ENCODE data around the gene RASL11A. TPM values are rescaled to one million over a fixed set of nuclear protein-coding genes. Genes with fewer than 3 reads are reported as not detected.

The RASL11A gene
- total RNA-seq, 1 donor from 2014 or later: 74.9 TPM

DNA sequence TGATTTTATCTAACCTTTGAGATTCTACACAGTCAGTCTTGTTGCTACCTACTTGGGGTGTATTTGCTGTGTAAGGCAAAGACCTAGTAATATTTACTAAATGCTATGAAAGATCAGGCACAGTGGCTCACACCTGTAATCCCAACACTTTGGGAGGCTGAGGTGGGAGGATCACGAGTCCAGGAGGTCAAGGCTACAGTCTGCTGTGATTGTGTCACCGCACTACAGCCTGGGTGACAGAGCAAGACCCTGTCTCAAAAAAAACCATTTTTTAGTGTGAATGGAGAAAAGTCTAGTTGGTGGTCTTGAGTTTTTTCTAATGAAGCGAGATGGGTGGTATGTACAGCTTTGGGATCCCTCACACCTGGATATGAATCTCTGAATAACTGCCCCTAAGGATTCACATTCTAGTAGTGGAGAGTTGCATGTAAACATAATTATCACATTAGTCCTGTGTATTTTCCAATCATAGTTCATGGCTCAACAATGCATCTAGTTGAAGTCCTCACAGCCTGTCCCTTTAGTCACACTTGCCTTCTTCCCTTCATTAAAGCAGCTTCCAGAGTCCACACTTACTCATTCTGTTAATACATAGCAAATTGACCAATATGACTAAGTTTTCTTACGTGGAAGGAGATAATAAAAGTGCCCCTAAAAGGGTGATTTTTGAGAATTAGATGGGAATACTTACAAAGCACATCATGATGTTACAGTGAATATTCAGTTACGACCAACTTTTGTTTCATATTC is 11.8 kb upstream of the RASL11A start:
- DNase-seq (ENCODE audit: extremely low spot score in 2 of 2): peak in 1 of 2 donors; percentile 2
- Histone ChIP-seq H3K9me3 (no peaks in the 10 kb centered on the region), H3K27me3 (no peaks in the 10 kb centered on the region), H3K4me1 (peaks cover 24% of the 10 kb centered on the region), H3K36me3 (peaks cover 0 to 50% of the 10 kb centered on the region in 2 donors), H3K4me3 (no peak overlapping the region), H3K27ac (no peak overlapping the region)
- TF ChIP-seq, protein P1, sequence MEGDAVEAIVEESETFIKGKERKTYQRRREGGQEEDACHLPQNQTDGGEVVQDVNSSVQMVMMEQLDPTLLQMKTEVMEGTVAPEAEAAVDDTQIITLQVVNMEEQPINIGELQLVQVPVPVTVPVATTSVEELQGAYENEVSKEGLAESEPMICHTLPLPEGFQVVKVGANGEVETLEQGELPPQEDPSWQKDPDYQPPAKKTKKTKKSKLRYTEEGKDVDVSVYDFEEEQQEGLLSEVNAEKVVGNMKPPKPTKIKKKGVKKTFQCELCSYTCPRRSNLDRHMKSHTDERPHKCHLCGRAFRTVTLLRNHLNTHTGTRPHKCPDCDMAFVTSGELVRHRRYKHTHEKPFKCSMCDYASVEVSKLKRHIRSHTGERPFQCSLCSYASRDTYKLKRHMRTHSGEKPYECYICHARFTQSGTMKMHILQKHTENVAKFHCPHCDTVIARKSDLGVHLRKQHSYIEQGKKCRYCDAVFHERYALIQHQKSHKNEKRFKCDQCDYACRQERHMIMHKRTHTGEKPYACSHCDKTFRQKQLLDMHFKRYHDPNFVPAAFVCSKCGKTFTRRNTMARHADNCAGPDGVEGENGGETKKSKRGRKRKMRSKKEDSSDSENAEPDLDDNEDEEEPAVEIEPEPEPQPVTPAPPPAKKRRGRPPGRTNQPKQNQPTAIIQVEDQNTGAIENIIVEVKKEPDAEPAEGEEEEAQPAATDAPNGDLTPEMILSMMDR (IDR thresholded peaks at IDR 0.05): no peak
- TF ChIP-seq POLR2A (IDR thresholded peaks at IDR 0.05): no peak
- no peak for TF ChIP-seq POLR2AphosphoS5 (IDR thresholded peaks at IDR 0.05; ENCODE audit: insufficient read depth in 1 of 2, low read depth in 1 of 2)
- intact Hi-C loops (cut with DNase I): no loop called here

DNA sequence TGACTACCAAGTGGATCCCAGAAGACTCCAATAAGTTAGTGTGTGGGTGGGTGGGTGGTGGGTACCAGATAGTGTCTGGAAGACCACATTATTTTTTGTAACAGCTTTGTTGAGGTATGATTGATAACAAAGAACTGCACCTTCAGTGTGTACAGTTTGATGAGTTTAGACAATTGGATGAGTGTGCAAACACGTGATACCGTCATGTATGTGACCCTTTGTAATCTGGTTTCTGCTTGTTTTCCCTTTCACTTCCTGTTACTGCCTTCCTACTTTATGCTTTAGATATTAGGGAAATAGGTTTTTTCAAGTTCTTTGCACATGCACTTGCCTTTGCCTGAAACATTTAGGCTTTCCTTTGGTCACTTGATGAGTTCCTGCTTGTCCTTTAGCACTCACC is 10.8 kb upstream of the RASL11A start:
- intact Hi-C loops (cut with DNase I): no loop called here
- Histone ChIP-seq H3K9me3 (no peaks in the 10 kb centered on the region), H3K36me3 (peaks cover 0 to 42% of the 10 kb centered on the region in 2 donors), H3K4me3 (no peak overlapping the region), H3K27me3 (no peaks in the 10 kb centered on the region), H3K4me1 (peaks cover 18% of the 10 kb centered on the region), H3K27ac (no peak overlapping the region)
- peak in 1 of 2 donors; percentile 64 for DNase-seq (ENCODE audit: extremely low spot score in 2 of 2)
- TF ChIP-seq POLR2A (IDR thresholded peaks at IDR 0.05): no peak
- TF ChIP-seq POLR2AphosphoS5 (IDR thresholded peaks at IDR 0.05; ENCODE audit: insufficient read depth in 1 of 2, low read depth in 1 of 2): no peak
- TF ChIP-seq, protein P1 (IDR thresholded peaks at IDR 0.05): no peak

DNA sequence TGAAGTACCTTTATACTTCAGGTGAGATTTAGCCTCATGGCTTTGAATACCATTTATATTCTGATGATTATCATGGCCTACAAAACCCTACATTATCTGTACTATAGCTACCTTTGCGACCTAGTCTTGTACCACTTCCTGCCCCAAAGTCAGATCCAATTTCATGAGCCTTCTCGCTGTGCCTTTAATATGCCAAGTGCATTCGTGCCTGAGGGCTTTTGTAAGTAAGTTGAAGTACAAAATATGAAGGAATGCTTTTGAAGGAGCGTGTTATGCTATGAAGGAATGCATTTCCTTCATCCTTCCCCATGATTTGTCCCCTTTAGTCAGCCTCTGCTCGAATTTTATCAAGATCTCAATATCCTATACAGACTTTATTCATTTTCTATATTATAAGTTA is 9.2 kb upstream of the RASL11A start:
- no peak overlapping the region for H3K27ac ChIP-seq
- H3K4me1 ChIP-seq: peaks cover 6% of the 10 kb centered on the region
- no peaks in the 10 kb centered on the region for H3K27me3 ChIP-seq
- intact Hi-C loops (cut with DNase I): no loop called here
- DNase-seq (ENCODE audit: extremely low spot score in 2 of 2): no peak
- H3K36me3 ChIP-seq: peaks cover 0 to 28% of the 10 kb centered on the region in 2 donors
- TF ChIP-seq, protein P1 (IDR thresholded peaks at IDR 0.05): no peak
- no peak for TF ChIP-seq POLR2A (IDR thresholded peaks at IDR 0.05)
- TF ChIP-seq POLR2AphosphoS5 (IDR thresholded peaks at IDR 0.05; ENCODE audit: insufficient read depth in 1 of 2, low read depth in 1 of 2): no peak
- H3K4me3 ChIP-seq: no peak overlapping the region
- no peaks in the 10 kb centered on the region for H3K9me3 ChIP-seq

DNA sequence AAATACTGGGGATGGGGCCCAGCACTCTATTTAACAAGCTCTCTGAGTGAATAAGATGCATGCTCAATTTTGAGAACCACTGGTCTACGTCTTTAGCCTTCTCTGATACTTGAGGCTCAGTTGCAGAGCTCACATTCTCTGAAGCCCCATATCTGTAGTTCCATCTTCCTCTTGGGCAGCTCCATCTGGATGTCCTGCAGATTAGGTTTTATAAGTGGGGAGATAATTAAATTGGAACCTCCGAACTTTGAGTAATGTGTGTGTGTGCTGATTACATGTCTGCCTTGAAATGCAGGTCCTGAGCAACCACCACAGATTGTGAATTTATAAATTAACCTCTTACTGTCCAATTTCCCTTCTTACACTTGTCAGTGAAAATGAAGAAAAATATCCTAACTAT is 7.2 kb upstream of the RASL11A start:
- H3K4me1 ChIP-seq: peaks cover 6% of the 10 kb centered on the region
- no peaks in the 10 kb centered on the region for H3K9me3 ChIP-seq
- H3K27me3 ChIP-seq: no peaks in the 10 kb centered on the region
- H3K4me3 ChIP-seq: no peak overlapping the region
- H3K27ac ChIP-seq: no peak overlapping the region
- peaks cover 0 to 13% of the 10 kb centered on the region in 2 donors for H3K36me3 ChIP-seq
- DNase-seq (ENCODE audit: extremely low spot score in 2 of 2): no peak
- no peak for TF ChIP-seq POLR2AphosphoS5 (IDR thresholded peaks at IDR 0.05; ENCODE audit: insufficient read depth in 1 of 2, low read depth in 1 of 2)
- no peak for TF ChIP-seq POLR2A (IDR thresholded peaks at IDR 0.05)
- TF ChIP-seq, protein P1 (IDR thresholded peaks at IDR 0.05): no peak
- intact Hi-C loops (cut with DNase I): no loop called here

DNA sequence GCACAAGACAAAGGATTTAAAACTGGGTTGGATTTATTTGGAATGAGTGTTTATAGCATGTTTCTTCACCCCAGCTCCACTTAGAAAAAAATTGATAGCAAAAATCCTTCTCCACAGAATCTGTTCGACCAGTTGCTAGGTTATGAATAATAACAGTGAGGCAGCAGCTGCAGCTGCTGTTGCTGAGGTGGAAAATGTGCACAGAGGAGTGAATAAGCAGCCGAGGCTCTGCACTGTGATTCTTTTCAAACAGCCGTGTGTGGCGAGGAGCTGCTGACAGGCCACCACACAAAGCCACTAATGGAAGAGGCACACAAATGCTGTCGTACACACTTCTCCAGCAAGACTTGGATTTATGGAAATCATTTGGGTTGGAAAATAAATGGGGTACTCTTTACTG is 6.4 kb upstream of the RASL11A start:
- H3K36me3 ChIP-seq: peaks cover 0 to 5% of the 10 kb centered on the region in 2 donors
- TF ChIP-seq POLR2A (IDR thresholded peaks at IDR 0.05) (no peak), POLR2AphosphoS5 (IDR thresholded peaks at IDR 0.05; ENCODE audit: insufficient read depth in 1 of 2, low read depth in 1 of 2) (no peak)
- no peaks in the 10 kb centered on the region for H3K27me3 ChIP-seq
- no peak overlapping the region for H3K4me3 ChIP-seq
- intact Hi-C loops (cut with DNase I): no loop called here
- no peaks in the 10 kb centered on the region for H3K9me3 ChIP-seq
- DNase-seq (ENCODE audit: extremely low spot score in 2 of 2): no peak
- H3K4me1 ChIP-seq: peaks cover 9% of the 10 kb centered on the region
- H3K27ac ChIP-seq: no peak overlapping the region

Data from vagina (tissue), 2 donors.